A673 (cell line): Measurements from ENCODE around the gene CLMP.

Experiments used
- CTCF ChIP-seq: fragments of 300-800, 200-600 bp; sonication (generic); conservative IDR thresholded peaks from 2 replicates; pipeline ENCODE4 v1.5.1; 2017; ENCODE audit warnings: low read depth, mild to moderate bottlenecking, antibody characterized with exemption, low read length, moderate library complexity, mixed read lengths
- EZH2 ChIP-seq: fragments of 200-600 bp; sonication (generic); IDR thresholded peaks from 2 replicates; pipeline ENCODE4 v1.6.1; 2017; ENCODE audit warnings: borderline replicate concordance, low read depth, mild to moderate bottlenecking, mixed read lengths, antibody characterized with exemption, low read length; ENCODE audit not compliant: poor library complexity, severe bottlenecking

- no peak for TF ChIP-seq CTCF
- no peak for TF ChIP-seq EZH2
Observed at GRCh38 chr11:123137431-123138224, 57.4 kb downstream of the CLMP start.
